H1 (cell line): ENCODE results near the gene ENDOU. TPM values are rescaled to one million over a fixed set of nuclear protein-coding genes. Genes with fewer than 3 reads are reported as not detected.

Experiments
- CEBPB ChIP-seq: IDR thresholded peaks from 2 replicates; pipeline ENCODE4 v1.6.1; 2012; ENCODE audit warnings: low read depth, low read length
- KDM4A ChIP-seq: IDR thresholded peaks from one replicate; pipeline ENCODE4 v1.7.1; 2012; ENCODE audit warnings: low read depth, mild to moderate bottlenecking, moderate library complexity, low read length, inconsistent platforms; ENCODE audit not compliant: severe bottlenecking
- polyA plus RNA-seq, 7 experiments: library from polyadenylated mRNA; depleted of rRNA in 3 of 7; stranded (reverse) in 5 of 7; unstranded in 2 of 7; fragments of >200 nt in 5 of 7; fragments of 200-250 nt in 2 of 7; gene quantifications; 1 replicate in 5 of 7; 2 replicates in 1 of 7; 4 replicates in 1 of 7; pipeline versions ENCODE4 v1.2.1 to v1.2.3, GENCODE V29; 2011 to 2013; ENCODE audit warnings: missing spikeins in 2 of 7, mixed read lengths in 2 of 7
- total RNA-seq: library from RNA; stranded (reverse); fragmentation: NEBNext Ultra II Directional; extraction: Animal tissue kit (Norgen Biotek cat#: 25700); gene quantifications from 2 replicates; pipeline ENCODE4 v1.2.1, GENCODE V29; 2021

ENDOU gene
- total and polyA plus RNA-seq, 2 of the 8 experiments (the other 6 are each of a cell fraction or from before 2014, with no cell fraction given), result not detected

- TF ChIP-seq CEBPB (no peak), KDM4A (peak; percentile 79)
- TF ChIP-seq, all 59 proteins: peak for 16
Observed at GRCh38 chr12:47758834-47759690, 33.8 kb upstream of the ENDOU start, which contains the start of gene RAPGEF3 (continued).
